Suprapubic skin (tissue), 4 donors: Measurements from ENCODE around the gene DMKN. TPM values are rescaled to one million over a fixed set of nuclear protein-coding genes. Genes with fewer than 3 reads are reported as not detected.

ENCODE experiments used
- DNase-seq, 2 donors: peaks; one replicate each; pipeline ENCODE4 v3.0.0-alpha.2; 2019; ENCODE audit warnings: low spot score in 2 of 2
- H3K27ac ChIP-seq: fragments of 200-600 bp; sonication (generic); one replicate; pipeline ENCODE4 v1.5.1; 2019
- H3K27me3 ChIP-seq: fragments of 200-600 bp; sonication (generic); one replicate; pipeline ENCODE4 v1.5.1; 2019
- H3K36me3 ChIP-seq: fragments of 200-600 bp; sonication (generic); one replicate; pipeline ENCODE4 v1.5.1; 2019
- H3K4me1 ChIP-seq: fragments of 200-600 bp; sonication (generic); one replicate; pipeline ENCODE4 v1.5.1; 2019
- H3K4me3 ChIP-seq: fragments of 200-600 bp; sonication (generic); one replicate; pipeline ENCODE4 v1.5.1; 2019; ENCODE audit warnings: mild to moderate bottlenecking
- H3K9me3 ChIP-seq: fragments of 200-600 bp; sonication (generic); one replicate; pipeline ENCODE4 v1.5.1; 2019
- CTCF ChIP-seq, 2 donors: fragments of 200-600 bp in 1 of 2; fragments of 450-650 bp in 1 of 2; sonication (generic) in 1 of 2; IDR thresholded peaks; one replicate each; pipeline ENCODE4 v1.5.1; 2016 to 2019; ENCODE audit warnings: antibody characterized with exemption in 2 of 2, mild to moderate bottlenecking in 1 of 2, moderate library complexity in 1 of 2
- EP300 ChIP-seq: sonication (generic); formaldehyde crosslinking; IDR thresholded peaks from one replicate; pipeline ENCODE4 v1.6.1; 2017; ENCODE audit warnings: antibody characterized with exemption
- POLR2A ChIP-seq, 2 donors: fragments of 450-650 bp; IDR thresholded peaks; one replicate each; pipeline ENCODE4 v1.6.1; 2017; ENCODE audit warnings: antibody characterized with exemption in 2 of 2, mild to moderate bottlenecking in 2 of 2, moderate library complexity in 2 of 2
- POLR2AphosphoS5 ChIP-seq, 3 donors: sonication (generic); formaldehyde crosslinking; IDR thresholded peaks; one replicate each; pipeline ENCODE4 v1.6.1; 2017; ENCODE audit warnings: antibody characterized with exemption in 3 of 3
- WGBS: methylation state at CpG from one replicate; pipeline ENCODE4 v1.1.5; 2018; 5-methylcytosine and 5-hydroxymethylcytosine counted together
- total RNA-seq, 4 donors: library from RNA; depleted of rRNA; stranded (reverse); fragments of >200 nt; gene quantifications; one replicate each; pipeline ENCODE4 v1.1.0, GENCODE V29; 2016

Gene DMKN
- total RNA-seq, 4 donors from 2014 or later: 2,237 to 6,229 (median 5,437) TPM

GRCh38 chr19:35543280-35544109, 30.0 kb upstream of the DMKN start:
- no peak for TF ChIP-seq POLR2AphosphoS5 (IDR thresholded peaks at IDR 0.05)
- TF ChIP-seq POLR2A (IDR thresholded peaks at IDR 0.05): no peak
- no peak for TF ChIP-seq CTCF (IDR thresholded peaks at IDR 0.05)
- WGBS: 95% methylated on average over 4 of the region's 15 CpGs
- Histone ChIP-seq H3K36me3 (peaks cover 14% of the 10 kb centered on the region), H3K4me1 (peaks cover 28% of the 10 kb centered on the region), H3K4me3 (no peak overlapping the region), H3K27ac (no peak overlapping the region), H3K27me3 (no peaks in the 10 kb centered on the region), H3K9me3 (no peaks in the 10 kb centered on the region)
- DNase-seq: no peak

GRCh38 chr19:35542209-35542608, 28.8 kb upstream of the DMKN start:
- H3K9me3 ChIP-seq: no peaks in the 10 kb centered on the region
- no peaks in the 10 kb centered on the region for H3K27me3 ChIP-seq
- H3K27ac ChIP-seq: no peak overlapping the region
- no peak overlapping the region for H3K4me3 ChIP-seq
- 94% methylated on average over 11 of the region's 11 CpGs for WGBS
- H3K36me3 ChIP-seq: peaks cover 12% of the 10 kb centered on the region
- H3K4me1 ChIP-seq: peaks cover 25% of the 10 kb centered on the region
- no peak for TF ChIP-seq EP300
- TF ChIP-seq POLR2A (IDR thresholded peaks at IDR 0.05): no peak
- TF ChIP-seq CTCF (IDR thresholded peaks at IDR 0.05): no peak
- TF ChIP-seq POLR2AphosphoS5 (IDR thresholded peaks at IDR 0.05): no peak
- no peak for DNase-seq

- 75% methylated on average over 6 of the region's 7 CpGs for WGBS
- no peak overlapping the region for H3K27ac ChIP-seq
- no peaks in the 10 kb centered on the region for H3K27me3 ChIP-seq
- H3K4me3 ChIP-seq: no peak overlapping the region
- TF ChIP-seq POLR2AphosphoS5 (IDR thresholded peaks at IDR 0.05) (no peak), EP300 (no peak), POLR2A (IDR thresholded peaks at IDR 0.05) (no peak), CTCF (IDR thresholded peaks at IDR 0.05) (no peak)
- DNase-seq: no peak
- H3K4me1 ChIP-seq: peaks cover 10% of the 10 kb centered on the region
- H3K36me3 ChIP-seq: peaks cover 11% of the 10 kb centered on the region
- no peaks in the 10 kb centered on the region for H3K9me3 ChIP-seq
Measured at GRCh38 chr19:35540356-35540927, 27.0 kb upstream of the DMKN start.

- no peak overlapping the region for H3K27ac ChIP-seq
Measured at GRCh38 chr19:35539850-35540249, 26.4 kb upstream of the DMKN start.

More at GRCh38 chr19:35539850-35540249, 26.4 kb upstream of the DMKN start:
- Histone ChIP-seq H3K27me3 (no peaks in the 10 kb centered on the region), H3K4me1 (peaks cover 10% of the 10 kb centered on the region), H3K4me3 (no peak overlapping the region), H3K9me3 (no peaks in the 10 kb centered on the region), H3K36me3 (peaks cover 11% of the 10 kb centered on the region)
- no peak for DNase-seq
- WGBS: 90% methylated on average over 11 of the region's 12 CpGs
- TF ChIP-seq CTCF (IDR thresholded peaks at IDR 0.05): no peak
